ENCODE data around the gene SRSF9.

The SRSF9 gene

GRCh38 chr12:120438495-120439198, 30.9 kb downstream of the SRSF9 start:
- no peak for TF ChIP-seq CTCF (IDR thresholded peaks at IDR 0.05; ENCODE audit: low read depth, low read length)
- peak overlapping the region; percentile 81 to 89 for H3K4me3 ChIP-seq (replicated peaks in 1 of 2; ENCODE audit: low read depth in 2 of 2, low read length in 2 of 2)
- DNase-seq (ENCODE audit: low read depth in 2 of 2) = no peak

- no peak for TF ChIP-seq CTCF (IDR thresholded peaks at IDR 0.05; ENCODE audit: low read depth, low read length)
- H3K4me3 ChIP-seq (replicated peaks in 1 of 2; ENCODE audit: low read depth in 2 of 2, low read length in 2 of 2) = peak within 1 kb of the TSS; percentile 81 to 89
- peak; percentile 98 for DNase-seq (ENCODE audit: low read depth in 2 of 2)
These were observed 31.6 kb downstream of the SRSF9 start, which contains the start of gene COX6A1 for GRCh38 chr12:120437735-120438494. TSS of gene COX6A1 (plus strand) at chr12:120438113. CDS start at chr12:120438127, 14 bp downstream.

GRCh38 chr12:120432772-120433525, 36.6 kb downstream of the SRSF9 start:
- no peak for DNase-seq (ENCODE audit: low read depth in 2 of 2)
- no peak for TF ChIP-seq CTCF (IDR thresholded peaks at IDR 0.05; ENCODE audit: low read depth, low read length)
- H3K4me3 ChIP-seq (replicated peaks in 1 of 2; ENCODE audit: low read depth in 2 of 2, low read length in 2 of 2) = no peak overlapping the region

GRCh38 chr12:120429368-120429767, 40.2 kb downstream of the SRSF9 start:
- no peak overlapping the region for H3K4me3 ChIP-seq (replicated peaks in 1 of 2; ENCODE audit: low read depth in 2 of 2, low read length in 2 of 2)
- no peak for TF ChIP-seq CTCF (IDR thresholded peaks at IDR 0.05; ENCODE audit: low read depth, low read length)
- no peak for DNase-seq (ENCODE audit: low read depth in 2 of 2)

GRCh38 chr12:120428597-120429229, 40.8 kb downstream of the SRSF9 start:
- H3K4me3 ChIP-seq (replicated peaks in 1 of 2; ENCODE audit: low read depth in 2 of 2, low read length in 2 of 2) = no peak overlapping the region
- no peak for TF ChIP-seq CTCF (IDR thresholded peaks at IDR 0.05; ENCODE audit: low read depth, low read length)

GRCh38 chr12:120425797-120426196, 43.8 kb downstream of the SRSF9 start:
- no peak for TF ChIP-seq CTCF (IDR thresholded peaks at IDR 0.05; ENCODE audit: low read depth, low read length)
- no peak for DNase-seq (ENCODE audit: low read depth in 2 of 2)
- no peak overlapping the region for H3K4me3 ChIP-seq (replicated peaks in 1 of 2; ENCODE audit: low read depth in 2 of 2, low read length in 2 of 2)

More at GRCh38 chr12:120428597-120429229, 40.8 kb downstream of the SRSF9 start:
- DNase-seq (ENCODE audit: low read depth in 2 of 2) = no peak
